Fibroblast of lung (primary cell): ENCODE results near the gene C1orf198. TPM values are rescaled to one million over a fixed set of nuclear protein-coding genes. Genes with fewer than 3 reads are reported as not detected.

ENCODE experiments used
- DNase-seq, 2 donors: peaks; one replicate each; pipeline versions ENCODE4 v3.0.0 to v3.0.0-alpha.2; 2010; ENCODE audit warnings: low read depth in 2 of 2
- H2AFZ ChIP-seq: 2 replicates; pipeline ENCODE4 v1.5.1; 2012; ENCODE audit warnings: low read length, control low read depth, inconsistent platforms
- H3K27ac ChIP-seq: 2 replicates; pipeline ENCODE4 v1.5.1; 2011; ENCODE audit warnings: low read length, control low read depth; ENCODE audit not compliant: insufficient read depth
- H3K27me3 ChIP-seq: 2 replicates; pipeline ENCODE4 v1.5.1; 2011; ENCODE audit warnings: mild to moderate bottlenecking, low read length; ENCODE audit not compliant: control insufficient read depth, insufficient read depth
- H3K36me3 ChIP-seq: 2 replicates; pipeline ENCODE4 v1.5.1; 2011; ENCODE audit warnings: low read length; ENCODE audit not compliant: control insufficient read depth, insufficient read depth
- H3K4me1 ChIP-seq: 2 replicates; pipeline ENCODE4 v1.5.1; 2011; ENCODE audit warnings: low read length; ENCODE audit not compliant: control insufficient read depth, insufficient read depth; ENCODE audit errors: extremely low read depth
- H3K4me2 ChIP-seq: 2 replicates; pipeline ENCODE4 v1.5.1; 2011; ENCODE audit warnings: low read length, control low read depth; ENCODE audit not compliant: insufficient read depth; ENCODE audit errors: extremely low read depth
- H3K4me3 ChIP-seq, 4 experiments: fragments of 200-600 bp in 1 of 4; sonication (generic) in 1 of 4; replicated peaks in 1 of 4; 2 replicates each; pipeline ENCODE4 v1.5.1; 2011 to 2016; ENCODE audit warnings: low read length in 4 of 4, low read depth in 3 of 4, mild to moderate bottlenecking in 3 of 4, control low read depth in 2 of 4, inconsistent platforms in 1 of 4, mixed read lengths in 1 of 4; ENCODE audit not compliant: insufficient read depth in 1 of 4; ENCODE audit errors: control extremely low read depth in 1 of 4
- H3K79me2 ChIP-seq: 2 replicates; pipeline ENCODE4 v1.5.1; 2012; ENCODE audit warnings: mild to moderate bottlenecking, low read length, inconsistent platforms; ENCODE audit not compliant: control insufficient read depth, insufficient read depth
- H3K9ac ChIP-seq: 2 replicates; pipeline ENCODE4 v1.5.1; 2011; ENCODE audit warnings: mild to moderate bottlenecking, low read length, control low read depth; ENCODE audit not compliant: insufficient read depth
- H3K9me3 ChIP-seq: 2 replicates; pipeline ENCODE4 v1.5.1; 2012; ENCODE audit warnings: low read depth, low read length; ENCODE audit not compliant: control insufficient read depth, insufficient read depth
- H4K20me1 ChIP-seq: 2 replicates; pipeline ENCODE4 v1.5.1; 2011; ENCODE audit warnings: low read length; ENCODE audit not compliant: control insufficient read depth, insufficient read depth; ENCODE audit errors: extremely low read depth
- EZH2 ChIP-seq: IDR thresholded peaks from 2 replicates; pipeline ENCODE4 v1.5.1; 2012; ENCODE audit warnings: low read length, control low read depth, mild to moderate bottlenecking; ENCODE audit errors: missing control alignments
- polyA plus RNA-seq, 2 donors: library from polyadenylated mRNA; depleted of rRNA in 1 of 2; stranded (reverse) in 1 of 2; unstranded in 1 of 2; fragments of >200 nt; gene quantifications; 2 replicates each; pipeline ENCODE4 v1.2.1, GENCODE V29; 2011 to 2012; ENCODE audit warnings: missing spikeins in 1 of 2
- total RNA-seq: library from RNA; depleted of rRNA; stranded (reverse); fragments of >200 nt; gene quantifications from 2 replicates; pipeline ENCODE4 v1.2.1, GENCODE V29; 2014
- TF ChIP-seq, protein P1 (sequence below), 2 donors: IDR thresholded peaks in 1 of 2; conservative IDR thresholded peaks in 1 of 2; 1 replicate in 1 of 2; 2 replicates in 1 of 2; pipeline ENCODE4 v1.5.1; 2011 to 2012; ENCODE audit warnings: low read length in 2 of 2, control low read depth in 1 of 2, inconsistent platforms in 1 of 2, low read depth in 1 of 2, mild to moderate bottlenecking in 1 of 2

The C1orf198 gene
- total and polyA plus RNA-seq, 2 donors (not counting 1 experiment from before 2014, with no cell fraction given) = 57.8 to 215 TPM

DNA sequence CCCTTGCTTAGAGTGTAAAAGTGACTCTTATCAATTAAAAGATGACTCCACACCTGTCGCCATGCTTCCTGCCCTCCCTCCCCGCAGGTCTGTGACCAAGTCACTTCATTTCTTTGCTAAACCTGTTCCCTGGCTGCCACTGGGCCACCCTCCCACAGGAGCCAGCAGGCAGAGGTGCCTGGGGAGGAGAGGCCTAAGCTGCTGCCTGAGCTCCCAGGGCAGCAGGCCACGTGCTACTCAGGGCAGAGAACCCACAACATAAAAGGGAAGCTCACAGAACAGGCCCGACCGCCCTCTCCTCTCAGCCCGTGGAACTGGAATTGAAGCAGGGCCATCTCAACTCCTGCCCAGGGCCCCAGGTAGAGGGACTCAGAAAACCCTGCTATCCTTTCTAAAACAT is 4.9 kb downstream of the C1orf198 start:
- H3K4me3 ChIP-seq = peak overlapping the region in 1 of 4 experiments; percentile 20
- no peak overlapping the region for H3K4me2 ChIP-seq
- H3K4me1 ChIP-seq = peaks cover 32% of the 10 kb centered on the region

DNA sequence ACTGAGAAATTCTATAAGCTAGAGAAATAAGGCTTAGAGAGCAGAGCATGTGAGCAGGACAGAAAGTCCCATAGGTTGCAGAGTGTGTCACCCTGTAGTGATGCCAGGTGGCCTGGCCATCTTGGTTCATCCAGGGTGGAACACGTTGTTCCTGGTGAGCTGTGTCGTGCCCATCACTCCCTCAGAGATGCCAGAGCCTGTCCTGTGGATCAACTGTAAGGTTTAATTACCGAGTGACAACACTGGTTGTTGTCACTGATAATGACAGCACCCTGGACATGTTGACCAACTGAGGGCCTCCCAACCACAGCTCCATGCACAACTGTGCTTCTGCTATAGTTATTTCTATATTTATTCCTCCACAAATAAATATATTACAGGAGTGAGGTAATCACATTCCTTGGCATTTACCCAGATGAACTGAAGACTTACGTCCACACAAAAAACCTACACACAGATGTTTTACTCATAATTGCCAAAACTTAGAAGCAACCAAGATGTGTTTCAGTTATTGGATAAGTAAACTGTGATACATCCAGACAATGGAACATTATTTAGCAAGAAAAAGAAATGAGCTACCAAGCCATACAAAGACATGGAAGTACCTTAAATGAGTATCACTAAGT is 6.2 kb downstream of the C1orf198 start:
- H3K36me3 ChIP-seq = peaks cover 7% of the 10 kb centered on the region
- peaks cover 43% of the 10 kb centered on the region for H3K4me1 ChIP-seq
- no peak overlapping the region for H3K9ac ChIP-seq
- no peak overlapping the region for H3K4me2 ChIP-seq
- H3K79me2 ChIP-seq = peaks cover 67% of the 10 kb centered on the region
- peak in 1 of 2 donors; percentile 87 for DNase-seq
- no peaks in the 10 kb centered on the region for H3K9me3 ChIP-seq
- H3K27ac ChIP-seq = peak overlapping the region; percentile 44
- no peaks in the 10 kb centered on the region for H4K20me1 ChIP-seq
- TF ChIP-seq EZH2 = no peak
- TF ChIP-seq, protein P1, sequence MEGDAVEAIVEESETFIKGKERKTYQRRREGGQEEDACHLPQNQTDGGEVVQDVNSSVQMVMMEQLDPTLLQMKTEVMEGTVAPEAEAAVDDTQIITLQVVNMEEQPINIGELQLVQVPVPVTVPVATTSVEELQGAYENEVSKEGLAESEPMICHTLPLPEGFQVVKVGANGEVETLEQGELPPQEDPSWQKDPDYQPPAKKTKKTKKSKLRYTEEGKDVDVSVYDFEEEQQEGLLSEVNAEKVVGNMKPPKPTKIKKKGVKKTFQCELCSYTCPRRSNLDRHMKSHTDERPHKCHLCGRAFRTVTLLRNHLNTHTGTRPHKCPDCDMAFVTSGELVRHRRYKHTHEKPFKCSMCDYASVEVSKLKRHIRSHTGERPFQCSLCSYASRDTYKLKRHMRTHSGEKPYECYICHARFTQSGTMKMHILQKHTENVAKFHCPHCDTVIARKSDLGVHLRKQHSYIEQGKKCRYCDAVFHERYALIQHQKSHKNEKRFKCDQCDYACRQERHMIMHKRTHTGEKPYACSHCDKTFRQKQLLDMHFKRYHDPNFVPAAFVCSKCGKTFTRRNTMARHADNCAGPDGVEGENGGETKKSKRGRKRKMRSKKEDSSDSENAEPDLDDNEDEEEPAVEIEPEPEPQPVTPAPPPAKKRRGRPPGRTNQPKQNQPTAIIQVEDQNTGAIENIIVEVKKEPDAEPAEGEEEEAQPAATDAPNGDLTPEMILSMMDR (conservative IDR thresholded peaks at IDR 0.05 in 1 of 2, IDR thresholded peaks at IDR 0.05 in 1 of 2; ENCODE audit: low read depth in 1 of 2, low read length in 2 of 2) = no peak
- H2AFZ ChIP-seq = no peak overlapping the region
- no peaks in the 10 kb centered on the region for H3K27me3 ChIP-seq
- H3K4me3 ChIP-seq = no peak overlapping the region

More for the DNA sequence above, 4.9 kb downstream of the C1orf198 start:
- TF ChIP-seq EZH2 = no peak
- TF ChIP-seq, protein P1 (conservative IDR thresholded peaks at IDR 0.05 in 1 of 2, IDR thresholded peaks at IDR 0.05 in 1 of 2; ENCODE audit: low read depth in 1 of 2, low read length in 2 of 2) = no peak
- DNase-seq = no peak
- H3K9me3 ChIP-seq = no peaks in the 10 kb centered on the region
- peaks cover 75% of the 10 kb centered on the region for H3K79me2 ChIP-seq
- peaks cover 7% of the 10 kb centered on the region for H3K36me3 ChIP-seq
- H2AFZ ChIP-seq = no peak overlapping the region
- no peaks in the 10 kb centered on the region for H3K27me3 ChIP-seq
- H4K20me1 ChIP-seq = no peaks in the 10 kb centered on the region
- no peak overlapping the region for H3K9ac ChIP-seq
- no peak overlapping the region for H3K27ac ChIP-seq

DNA sequence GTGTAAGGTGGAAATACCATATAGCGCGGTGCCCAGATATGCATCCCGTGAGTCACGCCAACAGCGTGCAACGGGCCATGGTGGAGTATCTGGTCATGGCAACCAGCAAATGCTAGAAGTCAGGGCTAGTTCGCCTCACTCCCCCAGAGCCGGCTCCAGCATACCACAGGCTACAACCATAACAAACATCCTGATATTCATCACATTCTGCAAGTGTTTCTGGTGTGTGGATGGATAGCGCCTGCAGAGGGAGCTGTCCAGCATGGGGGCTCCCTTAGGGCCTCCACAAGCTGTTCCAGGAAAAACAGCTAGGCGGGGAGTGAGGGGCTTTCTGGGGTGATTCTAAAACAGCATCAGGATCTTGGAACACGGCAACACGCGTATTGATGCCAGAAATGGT is 6.8 kb downstream of the C1orf198 start:
- H3K27me3 ChIP-seq = no peaks in the 10 kb centered on the region
- H3K4me3 ChIP-seq = no peak overlapping the region
- no peak overlapping the region for H3K9ac ChIP-seq
- peaks cover 7% of the 10 kb centered on the region for H3K36me3 ChIP-seq
- TF ChIP-seq EZH2 = no peak
- TF ChIP-seq, protein P1 (conservative IDR thresholded peaks at IDR 0.05 in 1 of 2, IDR thresholded peaks at IDR 0.05 in 1 of 2; ENCODE audit: low read depth in 1 of 2, low read length in 2 of 2) = peak in 1 of 2 donors; percentile 14
- H2AFZ ChIP-seq = no peak overlapping the region
- no peak overlapping the region for H3K4me2 ChIP-seq
- H3K4me1 ChIP-seq = peaks cover 43% of the 10 kb centered on the region
- peaks cover 68% of the 10 kb centered on the region for H3K79me2 ChIP-seq
- no peak overlapping the region for H3K27ac ChIP-seq
- H3K9me3 ChIP-seq = no peaks in the 10 kb centered on the region
- H4K20me1 ChIP-seq = no peaks in the 10 kb centered on the region
- DNase-seq = no peak
